ENCODE data around the gene OTP. TPM values are rescaled to one million over a fixed set of nuclear protein-coding genes. Genes with fewer than 3 reads are reported as not detected.

The OTP gene
- total and polyA plus RNA-seq, 2 donors (not counting 1 experiment from before 2014, with no cell fraction given) = not detected

DNA sequence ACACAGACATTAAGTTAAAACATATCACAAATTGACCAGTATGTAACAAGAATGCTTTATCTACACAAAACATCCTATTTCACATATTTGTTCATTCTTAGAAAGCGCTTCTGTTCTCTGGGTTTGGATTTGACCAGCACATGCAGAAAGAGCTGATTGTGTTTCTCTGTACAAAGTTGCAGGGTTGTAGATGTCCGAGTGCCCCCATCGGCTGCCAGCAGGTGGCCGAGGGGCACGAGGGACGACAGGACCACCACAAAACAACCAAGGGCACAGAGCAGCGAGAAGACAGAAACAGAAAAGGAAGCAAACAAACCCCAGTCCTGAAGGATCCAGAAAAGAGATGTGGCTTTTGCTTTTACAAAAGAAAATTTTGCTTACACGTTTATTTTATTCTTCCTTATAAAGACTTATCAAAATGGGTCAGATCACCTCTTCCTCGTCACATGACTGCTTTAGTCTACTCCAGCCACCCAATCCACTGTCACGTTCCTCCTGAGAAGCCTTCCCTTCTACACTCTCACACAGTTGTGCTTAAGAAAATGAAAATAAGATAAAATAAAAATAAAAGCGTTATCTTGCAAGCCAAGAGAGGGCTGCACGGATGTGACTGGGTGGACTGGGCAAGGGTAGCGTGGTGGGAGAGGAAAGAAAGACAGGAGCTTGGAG is 9.5 kb downstream of the OTP start:
- TF ChIP-seq EZH2 (IDR thresholded peaks at IDR 0.05; ENCODE audit: low read length, missing control alignments) = no peak
- TF ChIP-seq, protein P1, sequence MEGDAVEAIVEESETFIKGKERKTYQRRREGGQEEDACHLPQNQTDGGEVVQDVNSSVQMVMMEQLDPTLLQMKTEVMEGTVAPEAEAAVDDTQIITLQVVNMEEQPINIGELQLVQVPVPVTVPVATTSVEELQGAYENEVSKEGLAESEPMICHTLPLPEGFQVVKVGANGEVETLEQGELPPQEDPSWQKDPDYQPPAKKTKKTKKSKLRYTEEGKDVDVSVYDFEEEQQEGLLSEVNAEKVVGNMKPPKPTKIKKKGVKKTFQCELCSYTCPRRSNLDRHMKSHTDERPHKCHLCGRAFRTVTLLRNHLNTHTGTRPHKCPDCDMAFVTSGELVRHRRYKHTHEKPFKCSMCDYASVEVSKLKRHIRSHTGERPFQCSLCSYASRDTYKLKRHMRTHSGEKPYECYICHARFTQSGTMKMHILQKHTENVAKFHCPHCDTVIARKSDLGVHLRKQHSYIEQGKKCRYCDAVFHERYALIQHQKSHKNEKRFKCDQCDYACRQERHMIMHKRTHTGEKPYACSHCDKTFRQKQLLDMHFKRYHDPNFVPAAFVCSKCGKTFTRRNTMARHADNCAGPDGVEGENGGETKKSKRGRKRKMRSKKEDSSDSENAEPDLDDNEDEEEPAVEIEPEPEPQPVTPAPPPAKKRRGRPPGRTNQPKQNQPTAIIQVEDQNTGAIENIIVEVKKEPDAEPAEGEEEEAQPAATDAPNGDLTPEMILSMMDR (conservative IDR thresholded peaks at IDR 0.05 in 1 of 2, IDR thresholded peaks at IDR 0.05 in 1 of 2; ENCODE audit: low read depth in 1 of 2, low read length in 2 of 2) = no peak
- Histone ChIP-seq H4K20me1 (ENCODE audit: control insufficient read depth, extremely low read depth, insufficient read depth, low read length) (no peaks in the 10 kb centered on the region), H3K27me3 (ENCODE audit: control insufficient read depth, insufficient read depth, low read length) (peaks cover 57% of the 10 kb centered on the region), H3K79me2 (ENCODE audit: control insufficient read depth, insufficient read depth, low read length) (no peaks in the 10 kb centered on the region), H3K36me3 (ENCODE audit: control insufficient read depth, insufficient read depth, low read length) (no peaks in the 10 kb centered on the region), H3K4me1 (ENCODE audit: control insufficient read depth, extremely low read depth, insufficient read depth, low read length) (no peaks in the 10 kb centered on the region), H3K4me3 (replicated peaks in 1 of 4; ENCODE audit: control extremely low read depth in 1 of 4, insufficient read depth in 1 of 4, low read depth in 3 of 4, low read length in 4 of 4) (no peak overlapping the region), H3K4me2 (ENCODE audit: extremely low read depth, insufficient read depth, low read length) (no peak overlapping the region), H3K27ac (ENCODE audit: insufficient read depth, low read length) (no peak overlapping the region), H3K9me3 (ENCODE audit: control insufficient read depth, insufficient read depth, low read depth, low read length) (no peaks in the 10 kb centered on the region), H3K9ac (ENCODE audit: insufficient read depth, low read length) (no peak overlapping the region), H2AFZ (ENCODE audit: low read length) (no peak overlapping the region)
- DNase-seq (ENCODE audit: low read depth in 2 of 2) = no peak

DNA sequence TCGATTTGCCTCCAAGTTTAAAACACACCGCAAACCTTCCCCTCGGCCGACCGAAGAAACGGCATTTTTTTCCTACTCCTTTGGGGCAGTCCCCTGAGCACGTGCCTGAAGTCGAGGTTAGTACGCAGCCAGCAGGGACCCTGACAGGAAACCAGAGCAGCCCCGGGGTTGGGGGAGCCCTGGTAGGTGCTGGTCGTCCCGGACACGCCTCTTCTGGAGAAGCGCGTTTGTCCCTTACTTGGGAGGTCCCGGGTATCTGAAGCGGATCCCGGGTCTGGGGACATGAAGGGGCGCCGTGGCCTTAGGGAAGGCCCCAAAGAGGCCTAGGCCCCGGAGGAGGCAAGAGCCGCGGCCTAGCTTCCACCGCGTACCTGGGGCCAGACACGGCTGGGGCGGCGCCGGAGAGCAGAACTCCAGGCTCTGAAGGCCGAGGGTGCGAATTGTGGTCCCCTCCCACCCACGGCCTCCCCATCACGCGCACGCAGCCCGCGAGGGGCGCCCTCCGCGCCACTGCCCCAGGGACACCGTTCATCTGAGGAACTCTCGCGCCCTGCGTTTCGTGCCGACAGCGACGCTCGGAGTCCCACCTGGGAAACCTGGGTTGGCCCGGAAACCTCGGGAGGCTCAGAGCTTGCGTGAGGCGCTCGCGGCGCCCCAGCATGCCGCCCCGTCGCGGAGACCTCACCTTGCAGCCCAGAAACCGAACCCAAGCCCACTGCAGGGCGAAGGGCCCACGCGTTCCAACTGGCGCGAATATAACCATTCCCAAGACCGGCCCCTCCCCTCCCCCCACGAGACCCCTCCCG is 10.4 kb downstream of the OTP start:
- H3K4me2 ChIP-seq (ENCODE audit: extremely low read depth, insufficient read depth, low read length) = no peak overlapping the region
- peaks cover 51% of the 10 kb centered on the region for H3K27me3 ChIP-seq (ENCODE audit: control insufficient read depth, insufficient read depth, low read length)
- no peak overlapping the region for H3K4me3 ChIP-seq (replicated peaks in 1 of 4; ENCODE audit: control extremely low read depth in 1 of 4, insufficient read depth in 1 of 4, low read depth in 3 of 4, low read length in 4 of 4)
- no peaks in the 10 kb centered on the region for H3K79me2 ChIP-seq (ENCODE audit: control insufficient read depth, insufficient read depth, low read length)
- H3K36me3 ChIP-seq (ENCODE audit: control insufficient read depth, insufficient read depth, low read length) = no peaks in the 10 kb centered on the region
- no peaks in the 10 kb centered on the region for H3K4me1 ChIP-seq (ENCODE audit: control insufficient read depth, extremely low read depth, insufficient read depth, low read length)
- H3K27ac ChIP-seq (ENCODE audit: insufficient read depth, low read length) = no peak overlapping the region
- H3K9ac ChIP-seq (ENCODE audit: insufficient read depth, low read length) = no peak overlapping the region
- TF ChIP-seq, protein P1 (conservative IDR thresholded peaks at IDR 0.05 in 1 of 2, IDR thresholded peaks at IDR 0.05 in 1 of 2; ENCODE audit: low read depth in 1 of 2, low read length in 2 of 2) = no peak
- peak; percentile 82 for TF ChIP-seq EZH2 (IDR thresholded peaks at IDR 0.05; ENCODE audit: low read length, missing control alignments)
- no peaks in the 10 kb centered on the region for H4K20me1 ChIP-seq (ENCODE audit: control insufficient read depth, extremely low read depth, insufficient read depth, low read length)
- H3K9me3 ChIP-seq (ENCODE audit: control insufficient read depth, insufficient read depth, low read depth, low read length) = no peaks in the 10 kb centered on the region
- no peak overlapping the region for H2AFZ ChIP-seq (ENCODE audit: low read length)
- no peak for DNase-seq (ENCODE audit: low read depth in 2 of 2)

DNA sequence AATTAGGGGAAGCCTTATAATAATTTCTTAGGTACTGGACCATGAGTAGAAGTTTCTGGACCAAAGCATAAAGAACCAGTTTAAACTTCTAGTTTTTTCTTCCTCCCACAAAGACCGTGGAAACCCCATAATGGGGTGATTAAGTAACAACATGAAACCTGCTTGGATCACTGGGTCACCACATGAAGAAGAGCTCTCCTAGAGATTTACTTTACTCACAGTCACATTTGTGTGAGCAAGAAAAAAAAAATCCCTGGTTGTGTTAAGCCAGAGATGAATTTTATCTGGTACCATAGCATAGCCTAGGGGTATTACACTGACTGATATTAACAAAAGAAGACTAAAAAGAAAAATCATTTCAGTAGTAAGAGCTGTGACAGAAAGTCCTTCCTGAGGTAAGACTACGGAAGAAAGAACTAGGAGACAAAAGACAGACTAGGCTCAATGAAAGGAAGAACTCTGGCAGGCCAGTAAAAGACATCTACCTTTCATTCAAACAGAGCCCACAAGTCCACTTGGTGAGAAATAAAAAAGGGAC is 15.2 kb downstream of the OTP start:
- no peak for DNase-seq (ENCODE audit: low read depth in 2 of 2)
- no peaks in the 10 kb centered on the region for H3K4me1 ChIP-seq (ENCODE audit: control insufficient read depth, extremely low read depth, insufficient read depth, low read length)
- H3K27ac ChIP-seq (ENCODE audit: insufficient read depth, low read length) = no peak overlapping the region
- H3K4me2 ChIP-seq (ENCODE audit: extremely low read depth, insufficient read depth, low read length) = no peak overlapping the region
- H3K27me3 ChIP-seq (ENCODE audit: control insufficient read depth, insufficient read depth, low read length) = peaks cover 12% of the 10 kb centered on the region
- no peaks in the 10 kb centered on the region for H3K79me2 ChIP-seq (ENCODE audit: control insufficient read depth, insufficient read depth, low read length)
- no peaks in the 10 kb centered on the region for H4K20me1 ChIP-seq (ENCODE audit: control insufficient read depth, extremely low read depth, insufficient read depth, low read length)
- H3K36me3 ChIP-seq (ENCODE audit: control insufficient read depth, insufficient read depth, low read length) = no peaks in the 10 kb centered on the region
- no peak overlapping the region for H2AFZ ChIP-seq (ENCODE audit: low read length)
- no peak overlapping the region for H3K9ac ChIP-seq (ENCODE audit: insufficient read depth, low read length)
- no peaks in the 10 kb centered on the region for H3K9me3 ChIP-seq (ENCODE audit: control insufficient read depth, insufficient read depth, low read depth, low read length)
- TF ChIP-seq, protein P1 (conservative IDR thresholded peaks at IDR 0.05 in 1 of 2, IDR thresholded peaks at IDR 0.05 in 1 of 2; ENCODE audit: low read depth in 1 of 2, low read length in 2 of 2) = no peak
- TF ChIP-seq EZH2 (IDR thresholded peaks at IDR 0.05; ENCODE audit: low read length, missing control alignments) = no peak
- no peak overlapping the region for H3K4me3 ChIP-seq (replicated peaks in 1 of 4; ENCODE audit: control extremely low read depth in 1 of 4, insufficient read depth in 1 of 4, low read depth in 3 of 4, low read length in 4 of 4)
